GM10266 (cell line): ENCODE data around the gene CHST13.

ENCODE experiments used
- DNase-seq: peaks from one replicate; pipeline ENCODE4 v3.0.0; 2012; ENCODE audit errors: extremely low spot score
- CTCF ChIP-seq: IDR thresholded peaks from 2 replicates; pipeline ENCODE4 v1.5.1; 2012; ENCODE audit warnings: mild to moderate bottlenecking, low read depth; ENCODE audit not compliant: control insufficient read depth, insufficient read depth; ENCODE audit errors: missing control alignments

Gene CHST13

GRCh38 chr3:126488886-126489569 lies 34.9 kb upstream of the CHST13 start:
- no peak for DNase-seq
- TF ChIP-seq CTCF = no peak

GRCh38 chr3:126490619-126491018 lies 33.3 kb upstream of the CHST13 start:
- DNase-seq = no peak

GRCh38 chr3:126491221-126492013 lies 32.5 kb upstream of the CHST13 start:
- DNase-seq = no peak
- no peak for TF ChIP-seq CTCF

More at GRCh38 chr3:126490619-126491018, 33.3 kb upstream of the CHST13 start:
- TF ChIP-seq CTCF = no peak

GRCh38 chr3:126493051-126493450 lies 30.9 kb upstream of the CHST13 start:
- TF ChIP-seq CTCF = no peak
- DNase-seq = no peak

- DNase-seq = no peak
- TF ChIP-seq CTCF = no peak
These were observed 30.2 kb upstream of the CHST13 start for GRCh38 chr3:126493739-126494138.

- no peak for DNase-seq
- TF ChIP-seq CTCF = no peak
These were observed 29.6 kb upstream of the CHST13 start for GRCh38 chr3:126494204-126494969.
